AG04449 (cell line): ENCODE measurements around the gene SYT13.

Experiments
- CTCF ChIA-PET: fragments of 350-600 bp; formaldehyde crosslinking; extraction: SDS; loops from one replicate; lab custom pipeline; 2021; ENCODE audit warnings: antibody characterized with exemption; lab: Yijun Ruan, JAX
- POLR2A ChIA-PET: fragments of 400-600, 350-600 bp; formaldehyde crosslinking; extraction: SDS; loops from one replicate; lab custom pipeline; 2020; ENCODE audit warnings: antibody characterized with exemption, inconsistent platforms; lab: Yijun Ruan, JAX
- DNase-seq: peaks from one replicate; pipeline ENCODE4 v3.0.0-alpha.2; 2010; ENCODE audit warnings: low read depth, low spot score
- H3K4me3 ChIP-seq: 2 replicates; pipeline ENCODE4 v1.5.1; 2011; ENCODE audit warnings: low read depth, mild to moderate bottlenecking, control low read depth, low read length
- CTCF ChIP-seq: IDR thresholded peaks from one replicate; pipeline ENCODE4 v1.5.1; 2011; ENCODE audit warnings: mild to moderate bottlenecking, moderate library complexity, low read length, control low read depth, inconsistent platforms; ENCODE audit not compliant: insufficient read depth; ENCODE audit errors: missing control alignments

Gene SYT13

DNA sequence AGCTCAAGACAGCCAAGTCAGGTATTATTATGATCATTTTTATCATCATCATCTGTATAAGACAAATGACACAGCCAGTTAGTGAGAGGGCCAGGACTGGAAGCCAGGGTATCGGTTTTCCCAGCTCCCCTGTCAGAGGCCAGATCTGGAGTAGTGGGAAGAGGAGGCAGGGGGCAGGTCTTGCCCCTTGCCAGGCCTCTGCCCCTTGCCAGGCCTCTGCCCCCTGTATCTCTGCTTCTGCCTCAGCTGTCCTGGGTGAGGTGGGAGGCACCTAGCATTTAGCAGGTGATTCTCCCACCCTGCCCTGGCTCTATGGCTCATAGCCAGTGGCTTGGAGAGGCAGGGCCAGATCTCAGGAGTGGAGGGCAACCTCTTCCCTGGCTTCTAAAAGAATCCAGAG lies 72.4 kb downstream of the SYT13 start:
- CTCF ChIA-PET, result interaction anchor here (0.7 kb wide), 1 partner anchor 11 kb away, joined by 3 read pairs; no protein-coding TSS in a partner anchor
- POLR2A ChIA-PET, result no interaction called here

DNA sequence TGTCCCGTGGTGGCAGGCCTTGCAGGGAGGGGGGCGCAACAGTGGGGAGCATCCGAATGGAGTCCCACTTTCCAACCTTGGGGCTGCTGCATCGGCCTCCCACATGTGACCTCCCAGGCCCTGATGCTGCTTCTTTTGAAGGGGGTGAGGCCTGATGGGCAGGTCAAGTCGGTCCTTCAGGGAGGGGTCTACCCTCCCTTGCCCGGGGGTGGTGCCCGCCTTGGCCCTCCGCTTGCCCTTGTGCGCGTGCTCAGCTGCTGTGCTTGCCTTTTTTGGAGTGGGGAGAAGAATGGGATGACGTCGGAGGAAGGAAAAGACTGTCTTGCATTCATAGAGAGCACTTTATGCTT lies 72.8 kb downstream of the SYT13 start:
- CTCF ChIA-PET, result no interaction called here
- TF ChIP-seq CTCF, result no peak
- POLR2A ChIA-PET, result no interaction called here
- no peak overlapping the region for H3K4me3 ChIP-seq
- DNase-seq, result no peak

More for the DNA sequence above, 72.4 kb downstream of the SYT13 start:
- no peak overlapping the region for H3K4me3 ChIP-seq
- DNase-seq, result no peak
- TF ChIP-seq CTCF, result no peak

- no peak for DNase-seq
- ChIA-PET POLR2A (no interaction called here), CTCF (no interaction called here)
- no peak for TF ChIP-seq CTCF
- no peak overlapping the region for H3K4me3 ChIP-seq
These were observed 73.4 kb downstream of the SYT13 start for GRCh38 chr11:45212566-45213315.

- DNase-seq, result no peak
- ChIA-PET POLR2A (no interaction called here), CTCF (no interaction called here)
- H3K4me3 ChIP-seq, result no peak overlapping the region
- no peak for TF ChIP-seq CTCF
These were observed 74.4 kb downstream of the SYT13 start for GRCh38 chr11:45211732-45212131.

GRCh38 chr11:45210846-45211245 lies 75.3 kb downstream of the SYT13 start:
- no peak overlapping the region for H3K4me3 ChIP-seq
- no peak for TF ChIP-seq CTCF
- ChIA-PET POLR2A (no interaction called here), CTCF (interaction anchor here (2.2 kb wide), 1 partner anchor 28 kb away, joined by 7 read pairs; no protein-coding TSS in a partner anchor)
- DNase-seq, result no peak

GRCh38 chr11:45209891-45210699 lies 76.0 kb downstream of the SYT13 start:
- ChIA-PET CTCF (interaction anchor here (1.1 to 2.5 kb wide), 4 partner anchors 24 to 42 kb away, joined by 3 to 11 read pairs (median 6); no protein-coding TSS in a partner anchor), POLR2A (interaction anchor here (0.6 kb wide), 1 partner anchor 18 kb away, joined by 4 read pairs; no protein-coding TSS in a partner anchor)
- H3K4me3 ChIP-seq, result no peak overlapping the region
- TF ChIP-seq CTCF, result no peak
- no peak for DNase-seq
